DND-41 (cell line): ENCODE measurements around the gene ARHGAP28.

Experiments used
- EZH2 ChIP-seq: IDR thresholded peaks from 3 replicates; pipeline ENCODE4 v1.6.1; 2012; ENCODE audit warnings: borderline replicate concordance, low read depth, mild to moderate bottlenecking, moderate library complexity, low read length, inconsistent platforms; ENCODE audit not compliant: severe bottlenecking
- TF ChIP-seq, protein P1 (sequence below): IDR thresholded peaks from 2 replicates; pipeline ENCODE4 v1.5.1; 2012; ENCODE audit warnings: borderline replicate concordance, low read length, moderate library complexity, mild to moderate bottlenecking; ENCODE audit not compliant: poor library complexity, severe bottlenecking; ENCODE audit errors: extremely low read depth

DNA sequence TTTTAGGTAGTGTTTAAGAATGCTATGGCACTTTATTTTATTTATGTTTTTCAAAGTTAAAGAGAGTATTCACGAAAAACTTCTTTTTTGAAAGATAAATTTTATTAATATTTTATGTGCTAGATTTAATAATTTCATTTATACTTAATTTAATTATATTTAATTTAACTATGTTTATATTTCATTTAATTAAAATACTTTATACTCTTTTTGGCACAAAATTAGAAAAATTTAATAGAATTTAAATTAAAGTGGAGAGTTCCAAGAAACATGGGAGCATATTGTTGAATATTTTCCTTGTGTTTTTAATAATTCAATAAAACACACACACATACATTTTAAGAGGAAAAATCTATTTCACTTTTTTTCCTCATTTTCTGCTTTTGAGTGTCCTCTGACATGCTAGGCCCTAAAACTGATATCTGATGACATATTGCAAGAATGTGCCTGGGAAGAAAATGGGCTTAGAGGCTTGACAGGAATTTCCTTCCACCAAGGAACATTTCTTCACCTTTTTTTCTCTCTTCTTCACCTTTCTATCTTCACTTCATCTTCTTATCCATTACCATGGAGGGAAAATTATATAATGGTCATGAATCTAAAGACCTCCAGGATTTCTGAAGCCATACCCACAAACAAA lies 15.4 kb downstream of the ARHGAP28 start:
- TF ChIP-seq, protein P1, sequence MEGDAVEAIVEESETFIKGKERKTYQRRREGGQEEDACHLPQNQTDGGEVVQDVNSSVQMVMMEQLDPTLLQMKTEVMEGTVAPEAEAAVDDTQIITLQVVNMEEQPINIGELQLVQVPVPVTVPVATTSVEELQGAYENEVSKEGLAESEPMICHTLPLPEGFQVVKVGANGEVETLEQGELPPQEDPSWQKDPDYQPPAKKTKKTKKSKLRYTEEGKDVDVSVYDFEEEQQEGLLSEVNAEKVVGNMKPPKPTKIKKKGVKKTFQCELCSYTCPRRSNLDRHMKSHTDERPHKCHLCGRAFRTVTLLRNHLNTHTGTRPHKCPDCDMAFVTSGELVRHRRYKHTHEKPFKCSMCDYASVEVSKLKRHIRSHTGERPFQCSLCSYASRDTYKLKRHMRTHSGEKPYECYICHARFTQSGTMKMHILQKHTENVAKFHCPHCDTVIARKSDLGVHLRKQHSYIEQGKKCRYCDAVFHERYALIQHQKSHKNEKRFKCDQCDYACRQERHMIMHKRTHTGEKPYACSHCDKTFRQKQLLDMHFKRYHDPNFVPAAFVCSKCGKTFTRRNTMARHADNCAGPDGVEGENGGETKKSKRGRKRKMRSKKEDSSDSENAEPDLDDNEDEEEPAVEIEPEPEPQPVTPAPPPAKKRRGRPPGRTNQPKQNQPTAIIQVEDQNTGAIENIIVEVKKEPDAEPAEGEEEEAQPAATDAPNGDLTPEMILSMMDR, result no peak
- no peak for TF ChIP-seq EZH2
